LNCaP clone FGC (cell line): ENCODE measurements around the gene DGUOK.

Source experiments
- DNase-seq: peaks from one replicate; pipeline ENCODE4 v3.0.0-alpha.2; 2011; ENCODE audit warnings: low read depth
- H3K4me3 ChIP-seq: 2 replicates; pipeline ENCODE4 v1.5.1; 2011; ENCODE audit warnings: mild to moderate bottlenecking, low read depth, low read length, control low read depth
- TF ChIP-seq, protein P1 (sequence below): IDR thresholded peaks from 2 replicates; pipeline ENCODE4 v1.5.1; 2012; ENCODE audit warnings: mild to moderate bottlenecking; ENCODE audit not compliant: control insufficient read depth, insufficient read depth; ENCODE audit errors: extremely low read depth

DGUOK gene

DNA sequence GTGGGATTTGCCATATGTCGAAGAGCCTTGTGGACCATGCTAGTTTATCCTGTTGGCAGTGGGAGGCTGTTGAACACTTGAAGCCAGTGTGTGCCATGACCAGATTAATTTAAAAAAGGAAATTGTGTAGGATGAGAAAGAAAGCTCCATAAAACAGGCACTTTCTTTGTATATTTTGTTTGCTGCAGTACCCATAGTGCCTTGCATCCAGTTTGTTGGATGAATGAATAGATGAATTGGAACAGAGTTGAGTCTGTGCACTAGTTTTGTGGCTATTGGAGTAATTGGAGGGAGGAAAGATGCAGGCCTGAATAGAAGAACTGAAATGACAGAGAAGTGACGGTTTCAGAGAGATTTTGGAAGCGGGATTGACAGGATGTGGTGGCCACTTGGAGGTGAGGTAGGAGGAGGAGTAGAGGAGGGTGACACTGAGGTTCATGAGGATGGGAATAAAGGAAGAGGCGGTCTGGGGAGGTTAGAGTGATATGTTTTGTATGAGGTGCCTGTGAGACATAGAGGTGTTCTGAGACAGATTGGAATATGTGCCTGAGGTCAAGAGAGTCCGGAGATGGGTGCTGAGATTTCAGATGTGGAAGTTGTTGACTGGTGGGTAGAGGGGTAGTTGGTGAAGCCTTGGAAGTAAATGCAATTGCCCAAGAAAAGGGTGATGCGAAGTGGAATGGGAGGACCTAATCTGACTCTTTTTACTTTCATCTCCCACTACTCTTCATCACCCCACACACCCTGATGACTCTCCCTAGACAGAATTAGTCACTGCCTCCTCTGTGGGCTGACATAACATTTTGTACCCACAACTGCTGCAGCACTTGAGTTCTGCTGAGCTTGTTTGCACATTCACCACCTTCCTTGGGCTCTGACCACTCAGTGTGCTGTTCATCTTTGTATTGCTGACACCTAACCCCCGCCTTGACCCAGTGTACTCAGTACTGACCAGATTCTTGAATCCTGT, 5.1 kb downstream of the DGUOK start:
- no peak for DNase-seq
- H3K4me3 ChIP-seq: no peak overlapping the region
- TF ChIP-seq, protein P1, sequence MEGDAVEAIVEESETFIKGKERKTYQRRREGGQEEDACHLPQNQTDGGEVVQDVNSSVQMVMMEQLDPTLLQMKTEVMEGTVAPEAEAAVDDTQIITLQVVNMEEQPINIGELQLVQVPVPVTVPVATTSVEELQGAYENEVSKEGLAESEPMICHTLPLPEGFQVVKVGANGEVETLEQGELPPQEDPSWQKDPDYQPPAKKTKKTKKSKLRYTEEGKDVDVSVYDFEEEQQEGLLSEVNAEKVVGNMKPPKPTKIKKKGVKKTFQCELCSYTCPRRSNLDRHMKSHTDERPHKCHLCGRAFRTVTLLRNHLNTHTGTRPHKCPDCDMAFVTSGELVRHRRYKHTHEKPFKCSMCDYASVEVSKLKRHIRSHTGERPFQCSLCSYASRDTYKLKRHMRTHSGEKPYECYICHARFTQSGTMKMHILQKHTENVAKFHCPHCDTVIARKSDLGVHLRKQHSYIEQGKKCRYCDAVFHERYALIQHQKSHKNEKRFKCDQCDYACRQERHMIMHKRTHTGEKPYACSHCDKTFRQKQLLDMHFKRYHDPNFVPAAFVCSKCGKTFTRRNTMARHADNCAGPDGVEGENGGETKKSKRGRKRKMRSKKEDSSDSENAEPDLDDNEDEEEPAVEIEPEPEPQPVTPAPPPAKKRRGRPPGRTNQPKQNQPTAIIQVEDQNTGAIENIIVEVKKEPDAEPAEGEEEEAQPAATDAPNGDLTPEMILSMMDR: no peak

DNA sequence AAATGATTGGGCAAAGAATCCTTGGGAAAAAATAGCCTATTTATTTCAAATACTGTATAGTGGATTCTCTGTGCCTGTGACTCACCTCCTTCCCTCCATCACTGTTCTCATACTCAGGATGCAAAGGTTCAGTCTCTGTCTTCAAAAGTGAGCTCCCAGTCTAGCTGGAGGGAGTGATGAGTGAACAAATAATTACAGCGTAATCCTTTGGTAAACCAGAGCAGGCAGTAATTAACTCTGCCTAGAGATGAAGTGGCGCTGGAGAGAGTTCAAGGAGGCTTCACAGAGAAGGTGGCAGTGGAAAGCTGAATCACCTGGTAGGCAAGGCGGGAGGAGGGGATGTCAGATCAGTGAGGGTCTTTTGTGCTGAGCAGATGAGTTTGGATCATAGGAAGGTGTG, 6.5 kb downstream of the DGUOK start:
- DNase-seq: no peak
- TF ChIP-seq, protein P1: no peak
- no peak overlapping the region for H3K4me3 ChIP-seq

DNA sequence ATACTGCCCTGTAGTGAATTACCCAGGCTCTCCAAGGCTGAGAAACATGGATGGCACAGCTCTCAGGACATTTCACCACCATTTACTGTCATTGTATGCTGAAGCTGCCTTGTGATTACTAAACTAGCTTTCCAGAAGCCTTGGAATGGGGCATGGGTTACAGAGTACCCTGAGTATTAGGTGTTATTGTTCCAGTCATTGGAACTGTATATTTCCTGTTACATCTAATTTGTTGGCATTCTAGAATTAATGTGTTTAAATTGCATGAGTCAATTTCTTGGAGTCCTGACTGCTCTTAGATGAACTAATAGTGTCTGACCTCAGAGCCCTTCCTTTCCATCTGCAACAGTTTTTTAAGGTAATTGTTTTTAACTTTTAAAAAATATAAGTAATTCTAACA, 9.0 kb downstream of the DGUOK start:
- no peak for DNase-seq
- TF ChIP-seq, protein P1: no peak
- no peak overlapping the region for H3K4me3 ChIP-seq

DNA sequence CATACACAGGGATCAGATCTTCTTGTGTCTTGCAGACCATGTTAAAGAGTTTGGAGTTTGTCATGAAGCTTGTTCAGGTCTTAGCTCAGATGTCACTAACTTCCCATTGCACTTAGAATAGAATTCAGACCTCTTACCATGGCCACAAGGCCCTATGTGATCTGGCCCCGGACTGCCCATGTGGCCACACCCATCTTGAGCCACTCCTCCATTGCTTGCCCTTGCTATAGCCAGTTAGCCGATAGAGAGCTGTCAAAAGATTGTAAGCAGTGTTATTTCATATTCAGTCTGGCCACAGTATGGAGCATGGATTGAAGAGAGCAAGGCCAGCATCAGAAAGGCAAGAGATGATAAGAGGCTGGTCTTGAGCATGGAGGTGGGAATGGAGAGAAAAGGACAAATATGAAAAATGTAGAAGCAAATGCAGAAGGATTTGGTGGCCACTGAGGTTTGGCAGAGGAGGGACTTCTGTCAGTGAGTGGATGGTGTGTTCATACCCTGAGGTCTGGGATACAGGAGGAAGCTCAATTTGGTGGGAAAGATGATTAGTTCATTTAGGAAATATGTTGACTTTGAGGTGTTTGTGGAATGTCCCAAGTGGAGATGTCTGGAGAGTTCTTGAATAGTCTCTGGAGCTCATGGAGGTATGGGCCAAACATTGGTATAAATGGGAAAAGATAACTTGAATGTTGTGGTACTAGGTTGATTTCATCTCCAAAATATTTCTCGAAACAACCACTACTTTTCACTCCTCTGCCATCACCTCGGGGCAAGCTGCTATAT, 10.6 kb downstream of the DGUOK start:
- H3K4me3 ChIP-seq: no peak overlapping the region
- TF ChIP-seq, protein P1: no peak
- DNase-seq: no peak

DNA sequence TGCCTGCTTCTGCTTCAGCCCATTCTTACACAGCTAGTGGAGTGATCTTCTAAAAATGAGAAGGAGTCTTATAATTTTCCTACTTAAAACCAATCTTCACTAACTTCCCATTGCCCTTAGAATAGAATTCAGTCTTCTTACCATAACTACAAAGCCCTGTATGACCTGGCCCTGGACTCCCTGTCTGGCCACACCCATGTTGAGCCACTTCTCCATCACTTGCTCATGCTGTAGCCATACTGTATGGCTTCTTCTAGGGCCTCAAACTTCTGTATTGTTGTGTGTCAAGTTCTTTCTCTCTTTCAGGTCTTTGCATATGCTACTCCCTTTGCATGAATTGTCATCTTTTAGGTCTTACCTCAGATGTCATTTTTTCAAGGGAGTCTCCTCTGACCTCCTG, 11.2 kb downstream of the DGUOK start:
- TF ChIP-seq, protein P1: no peak
- no peak for DNase-seq
- no peak overlapping the region for H3K4me3 ChIP-seq

DNA sequence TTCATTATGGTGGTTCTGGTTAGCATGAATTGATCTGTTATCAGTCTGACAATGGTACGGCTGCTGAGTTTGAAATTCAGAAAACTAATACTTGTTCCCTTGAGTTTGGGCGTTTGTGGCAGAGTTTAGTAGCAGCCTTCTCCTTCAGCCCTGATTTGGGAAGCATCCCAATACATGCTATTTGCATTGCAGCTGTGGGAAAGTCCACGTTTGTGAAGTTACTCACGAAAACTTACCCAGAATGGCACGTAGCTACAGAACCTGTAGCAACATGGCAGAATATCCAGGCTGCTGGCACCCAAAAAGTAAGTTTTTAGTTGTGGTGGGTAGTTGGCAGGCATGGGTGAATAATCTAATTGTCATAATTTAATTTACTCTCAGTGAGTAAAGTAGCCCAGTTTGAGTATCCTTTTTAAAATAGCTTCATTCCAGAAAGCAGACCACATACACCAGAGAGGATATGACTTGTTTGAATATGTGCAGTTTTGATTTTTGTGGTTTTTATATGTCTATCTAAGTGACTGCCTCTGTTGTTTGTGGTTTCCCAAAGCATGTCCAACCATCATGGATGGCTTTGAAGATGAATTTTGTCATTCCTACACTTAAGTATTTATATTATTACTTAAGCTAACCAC, 12.2 kb downstream of the DGUOK start:
- DNase-seq: no peak
- H3K4me3 ChIP-seq: no peak overlapping the region
- TF ChIP-seq, protein P1: no peak
